ENCODE results near the gene RPSA.

RPSA gene

GRCh38 chr3:39420543-39420942 lies 14.0 kb downstream of the RPSA start:
- TF ChIP-seq, protein P1, sequence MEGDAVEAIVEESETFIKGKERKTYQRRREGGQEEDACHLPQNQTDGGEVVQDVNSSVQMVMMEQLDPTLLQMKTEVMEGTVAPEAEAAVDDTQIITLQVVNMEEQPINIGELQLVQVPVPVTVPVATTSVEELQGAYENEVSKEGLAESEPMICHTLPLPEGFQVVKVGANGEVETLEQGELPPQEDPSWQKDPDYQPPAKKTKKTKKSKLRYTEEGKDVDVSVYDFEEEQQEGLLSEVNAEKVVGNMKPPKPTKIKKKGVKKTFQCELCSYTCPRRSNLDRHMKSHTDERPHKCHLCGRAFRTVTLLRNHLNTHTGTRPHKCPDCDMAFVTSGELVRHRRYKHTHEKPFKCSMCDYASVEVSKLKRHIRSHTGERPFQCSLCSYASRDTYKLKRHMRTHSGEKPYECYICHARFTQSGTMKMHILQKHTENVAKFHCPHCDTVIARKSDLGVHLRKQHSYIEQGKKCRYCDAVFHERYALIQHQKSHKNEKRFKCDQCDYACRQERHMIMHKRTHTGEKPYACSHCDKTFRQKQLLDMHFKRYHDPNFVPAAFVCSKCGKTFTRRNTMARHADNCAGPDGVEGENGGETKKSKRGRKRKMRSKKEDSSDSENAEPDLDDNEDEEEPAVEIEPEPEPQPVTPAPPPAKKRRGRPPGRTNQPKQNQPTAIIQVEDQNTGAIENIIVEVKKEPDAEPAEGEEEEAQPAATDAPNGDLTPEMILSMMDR (IDR thresholded peaks at IDR 0.05; ENCODE audit: control insufficient read depth, extremely low read depth, insufficient read depth) = no peak
- DNase-seq (ENCODE audit: low read depth) = no peak
- no peak overlapping the region for H3K4me3 ChIP-seq (ENCODE audit: low read depth, low read length)

DNA sequence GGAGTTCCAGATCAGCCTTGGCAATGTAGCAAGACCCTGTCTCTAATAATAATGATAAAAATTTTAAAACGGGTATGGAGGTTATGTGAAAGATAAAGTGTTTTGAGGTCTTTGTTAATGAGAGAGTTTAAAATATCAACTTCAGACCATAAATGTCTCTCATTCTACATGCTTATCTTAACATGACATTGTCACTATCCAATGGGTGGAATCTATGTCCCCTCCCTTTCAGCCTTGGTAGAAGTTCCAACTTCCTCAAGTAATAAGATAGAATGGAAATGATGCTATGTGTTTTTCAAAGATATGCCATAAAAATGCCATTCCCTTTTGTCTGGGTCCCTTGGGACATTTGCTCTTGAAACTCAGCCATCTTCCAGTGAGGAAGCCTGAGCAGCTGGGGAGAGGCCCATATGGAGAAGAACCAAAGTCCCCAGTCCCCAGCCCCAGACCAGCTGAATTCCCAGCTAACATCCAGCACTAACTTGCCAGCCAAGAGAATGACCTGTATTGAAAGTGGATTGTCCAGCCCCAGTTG lies 17.0 kb downstream of the RPSA start:
- H3K4me3 ChIP-seq (ENCODE audit: low read depth, low read length) = no peak overlapping the region

DNA sequence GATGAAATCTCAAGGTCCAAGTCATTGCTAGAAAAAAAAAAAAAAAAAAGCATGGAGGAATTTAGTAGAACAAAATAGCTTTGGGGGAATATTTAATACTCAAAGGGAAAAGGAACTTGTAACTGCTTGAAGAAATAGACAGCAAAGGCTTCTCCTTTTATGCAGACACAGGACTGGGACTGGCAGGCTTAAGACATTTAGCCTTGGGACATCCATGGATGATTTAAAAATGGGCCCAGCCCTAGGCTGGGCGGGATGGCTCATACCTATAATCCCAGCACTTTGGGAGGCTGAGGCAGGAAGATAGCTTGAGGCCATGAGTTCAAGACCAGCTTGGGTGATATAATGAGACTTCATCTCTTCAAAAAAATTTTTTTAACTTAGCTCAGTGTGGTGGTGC lies 19.8 kb downstream of the RPSA start:
- TF ChIP-seq, protein P1 (IDR thresholded peaks at IDR 0.05; ENCODE audit: control insufficient read depth, extremely low read depth, insufficient read depth) = no peak
- no peak for DNase-seq (ENCODE audit: low read depth)
- H3K4me3 ChIP-seq (ENCODE audit: low read depth, low read length) = no peak overlapping the region

More for the DNA sequence above, 17.0 kb downstream of the RPSA start:
- DNase-seq (ENCODE audit: low read depth) = no peak
- TF ChIP-seq, protein P1 (IDR thresholded peaks at IDR 0.05; ENCODE audit: control insufficient read depth, extremely low read depth, insufficient read depth) = no peak

- no peak overlapping the region for H3K4me3 ChIP-seq (ENCODE audit: low read depth, low read length)
- no peak for DNase-seq (ENCODE audit: low read depth)
- TF ChIP-seq, protein P1 (IDR thresholded peaks at IDR 0.05; ENCODE audit: control insufficient read depth, extremely low read depth, insufficient read depth) = no peak
Measured at GRCh38 chr3:39427506-39427905, 21.0 kb downstream of the RPSA start.

GRCh38 chr3:39428745-39429201 lies 22.3 kb downstream of the RPSA start:
- TF ChIP-seq, protein P1 (IDR thresholded peaks at IDR 0.05; ENCODE audit: control insufficient read depth, extremely low read depth, insufficient read depth) = no peak
- DNase-seq (ENCODE audit: low read depth) = no peak
- H3K4me3 ChIP-seq (ENCODE audit: low read depth, low read length) = no peak overlapping the region

- DNase-seq (ENCODE audit: low read depth) = no peak
- H3K4me3 ChIP-seq (ENCODE audit: low read depth, low read length) = no peak overlapping the region
- TF ChIP-seq, protein P1 (IDR thresholded peaks at IDR 0.05; ENCODE audit: control insufficient read depth, extremely low read depth, insufficient read depth) = no peak
Measured at GRCh38 chr3:39429466-39429865, 22.9 kb downstream of the RPSA start.

- DNase-seq (ENCODE audit: low read depth) = no peak
- H3K4me3 ChIP-seq (ENCODE audit: low read depth, low read length) = no peak overlapping the region
- TF ChIP-seq, protein P1 (IDR thresholded peaks at IDR 0.05; ENCODE audit: control insufficient read depth, extremely low read depth, insufficient read depth) = no peak
Measured at GRCh38 chr3:39432342-39432741, 25.8 kb downstream of the RPSA start.

All from LNCaP clone FGC (cell line).